Measurements from ENCODE around the gene TCF3.
"Not testable (repeated sequence)": the region's sequence is repeated elsewhere in the genome, so short reads cannot be mapped to it uniquely, and the experiment has no call there.

The TCF3 gene

GRCh38 chr19:1672769-1673644 is 20.6 kb upstream of the TCF3 start:
- no peak for DNase-seq (ENCODE audit: low spot score)

- DNase-seq (ENCODE audit: low spot score): no peak
These were observed 19.8 kb upstream of the TCF3 start for GRCh38 chr19:1672038-1672768.

GRCh38 chr19:1671716-1672037 is 19.3 kb upstream of the TCF3 start:
- DNase-seq (ENCODE audit: low spot score): no peak

- not testable (repeated sequence) for DNase-seq (ENCODE audit: low spot score)
These were observed 18.3 kb upstream of the TCF3 start for GRCh38 chr19:1670747-1671146.

GRCh38 chr19:1668486-1669270 is 16.3 kb upstream of the TCF3 start:
- no peak for DNase-seq (ENCODE audit: low spot score)

GRCh38 chr19:1668048-1668485 is 15.7 kb upstream of the TCF3 start:
- DNase-seq (ENCODE audit: low spot score): no peak

GRCh38 chr19:1665565-1666047 is 13.2 kb upstream of the TCF3 start:
- no peak for DNase-seq (ENCODE audit: low spot score)

- no peak for DNase-seq (ENCODE audit: low spot score)
These were observed 11.4 kb upstream of the TCF3 start for GRCh38 chr19:1663852-1664251.

GRCh38 chr19:1663227-1663626 is 10.8 kb upstream of the TCF3 start:
- not testable (repeated sequence) for DNase-seq (ENCODE audit: low spot score)

GRCh38 chr19:1661995-1662394 is 9.6 kb upstream of the TCF3 start:
- DNase-seq (ENCODE audit: low spot score): no peak

GRCh38 chr19:1659084-1659427 is 6.6 kb upstream of the TCF3 start:
- DNase-seq (ENCODE audit: low spot score): no peak

- DNase-seq (ENCODE audit: low spot score): no peak
These were observed 6.0 kb upstream of the TCF3 start for GRCh38 chr19:1658150-1659083.

- no peak for DNase-seq (ENCODE audit: low spot score)
These were observed 5.3 kb upstream of the TCF3 start for GRCh38 chr19:1657746-1658145.

- no peak for DNase-seq (ENCODE audit: low spot score)
These were observed 4.6 kb upstream of the TCF3 start for GRCh38 chr19:1656988-1657536.

GRCh38 chr19:1655987-1656608 is 3.7 kb upstream of the TCF3 start:
- DNase-seq (ENCODE audit: low spot score): no peak

GRCh38 chr19:1655131-1655981 is 2.9 kb upstream of the TCF3 start:
- peak; percentile 20 for DNase-seq (ENCODE audit: low spot score)

- no peak for DNase-seq (ENCODE audit: low spot score)
These were observed 1.9 kb upstream of the TCF3 start for GRCh38 chr19:1654178-1654792.

- DNase-seq (ENCODE audit: low spot score): no peak
These were observed 849 bp upstream of the TCF3 start for GRCh38 chr19:1653300-1653628.

- DNase-seq (ENCODE audit: low spot score): no peak
These were observed 685 bp downstream of the TCF3 start for GRCh38 chr19:1651568-1652291.
